ENCODE results near the gene CMTM3. TPM values are rescaled to one million over a fixed set of nuclear protein-coding genes. Genes with fewer than 3 reads are reported as not detected.
A peak's percentile ranks its signal among the peaks of the same experiment; 100 is the strongest.

The CMTM3 gene
- total RNA-seq, 1 experiment from 2014 or later: 39.2 TPM

- Histone ChIP-seq H2BK20ac (ENCODE audit: low read depth, low read length, poor library complexity, severe bottlenecking) (no peak overlapping the region), H2BK120ac (ENCODE audit: low read depth, low read length, poor library complexity, severe bottlenecking) (no peak overlapping the region), H3K4me2 (ENCODE audit: insufficient read depth, insufficient read length, low read length) (no peak overlapping the region), H3K18ac (ENCODE audit: insufficient read length, low read depth, low read length) (no peak overlapping the region), H4K5ac (ENCODE audit: insufficient read length, low read depth, low read length) (no peak overlapping the region), H3K23me2 (ENCODE audit: insufficient read length, low read depth, low read length, poor library complexity, severe bottlenecking) (no peaks in the 10 kb centered on the region), H3K79me1 (ENCODE audit: insufficient read depth, low read depth, low read length, poor library complexity, severe bottlenecking) (no peaks in the 10 kb centered on the region), H3K79me2 (ENCODE audit: insufficient read depth, low read length) (no peaks in the 10 kb centered on the region), H3K4ac (ENCODE audit: low read depth, low read length) (no peak overlapping the region), H2BK5ac (ENCODE audit: insufficient read length, low read length) (no peak overlapping the region), H3K4me1 (ENCODE audit: insufficient read depth, low read length) (peaks cover under 1% of the 10 kb centered on the region; the same call in 1 of the 2 replicates), H2AFZ (ENCODE audit: low read length) (no peak overlapping the region), H3K23ac (ENCODE audit: insufficient read length, low read depth, low read length) (peak overlapping the region; percentile 52), H4K8ac (replicated peaks; ENCODE audit: insufficient read length, low read depth, low read length) (no peak overlapping the region), H2AK5ac (ENCODE audit: insufficient read length, low read length) (no peak overlapping the region), H3K56ac (ENCODE audit: insufficient read length, low read depth, low read length) (no peak overlapping the region), H2BK12ac (ENCODE audit: insufficient read length, low read depth, low read length) (no peak overlapping the region), H3K14ac (ENCODE audit: insufficient read depth, low read length) (no peak overlapping the region), H3K9ac (ENCODE audit: extremely low read depth, insufficient read length, low read length) (no peak overlapping the region), H2BK15ac (ENCODE audit: low read depth, low read length) (no peak overlapping the region), H3K9me3 (ENCODE audit: control insufficient read depth, low read depth, low read length) (no peaks in the 10 kb centered on the region), H4K91ac (ENCODE audit: insufficient read length, low read depth, low read length) (no peak overlapping the region), H3T11ph (ENCODE audit: low read length) (no peak overlapping the region), H4K20me1 (ENCODE audit: control insufficient read depth, insufficient read depth, insufficient read length) (no peaks in the 10 kb centered on the region), H3K27me3 (ENCODE audit: insufficient read depth, low read length) (no peaks in the 10 kb centered on the region), H3K27ac (ENCODE audit: insufficient read length, low read depth, low read length) (no peak overlapping the region)
- no peak for DNase-seq
- no peak for TF ChIP-seq CTCF (conservative IDR thresholded peaks at IDR 0.05)
- H3K36me3 Mint-ChIP-seq (ENCODE audit: insufficient read depth in 1 of 3, low read depth in 3 of 3): peaks cover 15 to 49% (median 41%) of the 10 kb centered on the region in 3 experiments; a peak in 6 of 7 replicates
- H3K4me3 Mint-ChIP-seq: no peak overlapping the region
- H3K9me3 Mint-ChIP-seq: no peaks in the 10 kb centered on the region
- peaks cover 23 to 26% of the 10 kb centered on the region in 2 experiments for H3K4me1 Mint-ChIP-seq
- peak overlapping the region in 2 of 3 experiments; percentile 34 to 61; a peak in 1 of 7 replicates for H3K27ac Mint-ChIP-seq
- no CpG with 5 or more reads among the region's 3 CpGs for WGBS (ENCODE audit: extremely low coverage, insufficient read length, low lambda C conversion rate)
- no peaks in the 10 kb centered on the region for H3K27me3 Mint-ChIP-seq (ENCODE audit: low read depth)
Observed at GRCh38 chr16:66622863-66623262, 18.4 kb downstream of the CMTM3 start.
